PFSK-1 (cell line): ENCODE results near the gene ECM1.

Source experiments
- FOXP2 ChIP-seq: optimal IDR thresholded peaks from 2 replicates; pipeline ENCODE3; 2011; ENCODE audit warnings: borderline replicate concordance, control low read depth, inconsistent platforms; ENCODE audit not compliant: insufficient read depth; ENCODE audit errors: extremely low read length, extremely low read depth
- POLR2AphosphoS5 ChIP-seq: IDR thresholded peaks from 2 replicates; pipeline ENCODE4 v1.6.1; 2012; ENCODE audit warnings: low read depth, mild to moderate bottlenecking, control low read depth, low read length, moderate library complexity
- SIN3A ChIP-seq: IDR thresholded peaks from 2 replicates; pipeline ENCODE4 v1.6.1; 2012; ENCODE audit warnings: mild to moderate bottlenecking, low read length, moderate library complexity, borderline replicate concordance; ENCODE audit not compliant: insufficient read depth
- TAF1 ChIP-seq: IDR thresholded peaks from 2 replicates; pipeline ENCODE4 v1.6.1; 2012; ENCODE audit warnings: low read length, control low read depth, borderline replicate concordance; ENCODE audit not compliant: insufficient read depth
- TF ChIP-seq, protein P1 (sequence below), 2 experiments: IDR thresholded peaks; 2 replicates each; pipeline versions ENCODE4 v1.6.1 to v1.8.0; 2011 to 2012; ENCODE audit warnings: low read depth in 2 of 2, low read length in 2 of 2, control low read depth in 1 of 2, inconsistent platforms in 1 of 2, mild to moderate bottlenecking in 1 of 2, moderate library complexity in 1 of 2; ENCODE audit not compliant: insufficient read depth in 1 of 2

DNA sequence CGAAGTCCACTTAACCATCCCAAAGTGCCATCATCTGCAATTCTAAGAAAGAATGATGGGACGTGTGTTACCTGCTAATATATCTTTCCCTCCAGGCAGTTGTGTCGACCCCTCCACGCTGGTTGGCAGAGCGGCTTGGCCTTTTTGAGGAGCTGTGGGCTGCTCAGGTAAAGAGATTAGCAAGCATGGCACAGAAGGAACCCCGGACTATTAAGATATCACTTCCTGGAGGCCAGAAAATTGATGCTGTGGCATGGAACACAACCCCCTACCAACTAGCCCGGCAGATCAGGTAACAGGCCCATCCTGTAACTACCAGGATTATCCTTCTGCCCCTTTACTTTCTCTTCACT is 20.2 kb upstream of the ECM1 start:
- TF ChIP-seq FOXP2: no peak
- no peak for TF ChIP-seq POLR2AphosphoS5
- TF ChIP-seq, protein P1, sequence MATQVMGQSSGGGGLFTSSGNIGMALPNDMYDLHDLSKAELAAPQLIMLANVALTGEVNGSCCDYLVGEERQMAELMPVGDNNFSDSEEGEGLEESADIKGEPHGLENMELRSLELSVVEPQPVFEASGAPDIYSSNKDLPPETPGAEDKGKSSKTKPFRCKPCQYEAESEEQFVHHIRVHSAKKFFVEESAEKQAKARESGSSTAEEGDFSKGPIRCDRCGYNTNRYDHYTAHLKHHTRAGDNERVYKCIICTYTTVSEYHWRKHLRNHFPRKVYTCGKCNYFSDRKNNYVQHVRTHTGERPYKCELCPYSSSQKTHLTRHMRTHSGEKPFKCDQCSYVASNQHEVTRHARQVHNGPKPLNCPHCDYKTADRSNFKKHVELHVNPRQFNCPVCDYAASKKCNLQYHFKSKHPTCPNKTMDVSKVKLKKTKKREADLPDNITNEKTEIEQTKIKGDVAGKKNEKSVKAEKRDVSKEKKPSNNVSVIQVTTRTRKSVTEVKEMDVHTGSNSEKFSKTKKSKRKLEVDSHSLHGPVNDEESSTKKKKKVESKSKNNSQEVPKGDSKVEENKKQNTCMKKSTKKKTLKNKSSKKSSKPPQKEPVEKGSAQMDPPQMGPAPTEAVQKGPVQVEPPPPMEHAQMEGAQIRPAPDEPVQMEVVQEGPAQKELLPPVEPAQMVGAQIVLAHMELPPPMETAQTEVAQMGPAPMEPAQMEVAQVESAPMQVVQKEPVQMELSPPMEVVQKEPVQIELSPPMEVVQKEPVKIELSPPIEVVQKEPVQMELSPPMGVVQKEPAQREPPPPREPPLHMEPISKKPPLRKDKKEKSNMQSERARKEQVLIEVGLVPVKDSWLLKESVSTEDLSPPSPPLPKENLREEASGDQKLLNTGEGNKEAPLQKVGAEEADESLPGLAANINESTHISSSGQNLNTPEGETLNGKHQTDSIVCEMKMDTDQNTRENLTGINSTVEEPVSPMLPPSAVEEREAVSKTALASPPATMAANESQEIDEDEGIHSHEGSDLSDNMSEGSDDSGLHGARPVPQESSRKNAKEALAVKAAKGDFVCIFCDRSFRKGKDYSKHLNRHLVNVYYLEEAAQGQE (IDR thresholded peaks at IDR 0.05; ENCODE audit: insufficient read depth in 1 of 2, low read depth in 2 of 2, low read length in 2 of 2): no peak
- TF ChIP-seq TAF1: no peak
- no peak for TF ChIP-seq SIN3A
